Retinal pigment epithelial cell (primary cell): ENCODE results near the gene DNM1.

Source experiments
- DNase-seq: peaks from one replicate; pipeline ENCODE4 v3.0.0-alpha.2; 2010; ENCODE audit warnings: low read depth
- H3K4me3 ChIP-seq: 2 replicates; pipeline ENCODE4 v1.5.1; 2011; ENCODE audit warnings: mild to moderate bottlenecking, low read length, control low read depth, moderate library complexity
- TF ChIP-seq, protein P1 (sequence below): conservative IDR thresholded peaks from 2 replicates; pipeline ENCODE4 v1.5.1; 2011; ENCODE audit warnings: low read depth, low read length, control low read depth, inconsistent platforms

The DNM1 gene

DNA sequence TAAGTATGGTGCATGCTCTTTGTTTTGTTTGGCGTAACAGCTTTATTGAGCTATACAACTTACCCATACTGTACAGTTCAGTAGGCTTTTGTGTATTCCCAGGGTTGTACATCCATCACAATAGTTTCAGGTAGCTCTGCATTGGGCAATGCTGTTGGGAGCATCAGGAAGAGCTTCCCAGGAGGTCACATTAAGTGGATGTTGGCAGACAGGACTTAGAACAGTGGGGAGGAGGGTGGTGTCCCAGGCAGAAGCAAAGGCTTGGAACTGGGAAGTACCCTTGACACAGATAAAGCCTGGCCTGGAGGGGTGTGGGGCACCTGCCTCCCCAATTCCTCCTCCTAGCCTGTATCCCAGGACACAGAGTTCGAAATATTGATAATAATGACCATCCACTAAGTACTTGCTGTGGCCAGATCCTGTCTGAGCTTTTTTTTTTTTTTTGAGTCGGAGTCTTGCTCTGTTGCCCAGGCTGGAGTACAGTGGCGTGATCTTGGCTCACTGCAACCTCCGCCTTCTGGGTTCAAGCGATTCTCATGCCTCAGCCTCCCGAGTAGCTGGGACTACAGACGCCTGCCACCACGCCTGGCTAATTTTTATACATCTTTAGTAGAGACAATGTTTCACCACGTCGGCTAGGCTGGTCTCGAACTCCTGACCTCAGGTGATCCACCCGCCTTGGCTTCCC lies 41.8 kb upstream of the DNM1 start:
- TF ChIP-seq, protein P1, sequence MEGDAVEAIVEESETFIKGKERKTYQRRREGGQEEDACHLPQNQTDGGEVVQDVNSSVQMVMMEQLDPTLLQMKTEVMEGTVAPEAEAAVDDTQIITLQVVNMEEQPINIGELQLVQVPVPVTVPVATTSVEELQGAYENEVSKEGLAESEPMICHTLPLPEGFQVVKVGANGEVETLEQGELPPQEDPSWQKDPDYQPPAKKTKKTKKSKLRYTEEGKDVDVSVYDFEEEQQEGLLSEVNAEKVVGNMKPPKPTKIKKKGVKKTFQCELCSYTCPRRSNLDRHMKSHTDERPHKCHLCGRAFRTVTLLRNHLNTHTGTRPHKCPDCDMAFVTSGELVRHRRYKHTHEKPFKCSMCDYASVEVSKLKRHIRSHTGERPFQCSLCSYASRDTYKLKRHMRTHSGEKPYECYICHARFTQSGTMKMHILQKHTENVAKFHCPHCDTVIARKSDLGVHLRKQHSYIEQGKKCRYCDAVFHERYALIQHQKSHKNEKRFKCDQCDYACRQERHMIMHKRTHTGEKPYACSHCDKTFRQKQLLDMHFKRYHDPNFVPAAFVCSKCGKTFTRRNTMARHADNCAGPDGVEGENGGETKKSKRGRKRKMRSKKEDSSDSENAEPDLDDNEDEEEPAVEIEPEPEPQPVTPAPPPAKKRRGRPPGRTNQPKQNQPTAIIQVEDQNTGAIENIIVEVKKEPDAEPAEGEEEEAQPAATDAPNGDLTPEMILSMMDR, result no peak
- H3K4me3 ChIP-seq, result peak overlapping the region; percentile 83
- no peak for DNase-seq

DNA sequence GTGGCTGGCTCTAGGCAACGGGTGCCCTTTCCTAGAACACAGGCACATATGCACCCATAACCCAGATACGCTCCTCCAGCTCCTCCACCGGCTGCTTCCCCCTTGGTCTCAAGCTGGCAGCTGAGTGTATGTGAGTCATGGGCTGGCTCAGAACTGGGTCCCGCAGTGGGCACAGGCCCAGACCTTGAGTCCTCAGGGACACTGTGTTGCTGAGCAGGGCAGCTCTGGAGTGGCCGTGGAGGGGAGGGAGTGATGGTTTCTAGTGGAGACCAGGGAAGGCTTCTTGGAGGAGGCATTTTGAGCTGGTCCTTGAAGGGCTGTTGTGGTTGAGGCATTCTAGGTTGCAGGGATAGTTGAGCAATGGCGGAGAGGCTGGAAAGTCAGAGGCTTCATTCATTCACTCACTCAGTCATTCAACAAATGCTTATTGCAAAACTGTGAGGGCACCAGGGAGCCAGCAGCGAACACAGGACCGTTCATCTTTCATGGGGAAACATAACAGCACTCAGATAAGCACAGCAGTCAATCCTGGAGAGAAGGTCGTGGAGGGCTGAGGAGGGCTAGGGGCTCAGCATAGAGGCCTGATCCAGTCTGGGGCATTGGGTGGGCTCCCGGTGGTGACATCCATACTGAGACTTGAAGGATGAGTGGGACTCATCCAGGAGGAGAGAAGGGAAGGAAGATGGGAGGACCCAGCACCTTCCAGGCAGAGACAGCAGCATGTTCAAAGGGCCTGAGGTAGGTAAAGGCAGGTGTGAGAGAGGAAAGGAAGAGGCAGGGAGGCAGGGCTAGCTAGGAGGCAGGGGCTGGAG lies 40.8 kb upstream of the DNM1 start:
- TF ChIP-seq, protein P1, result no peak
- DNase-seq, result no peak
- no peak overlapping the region for H3K4me3 ChIP-seq

DNA sequence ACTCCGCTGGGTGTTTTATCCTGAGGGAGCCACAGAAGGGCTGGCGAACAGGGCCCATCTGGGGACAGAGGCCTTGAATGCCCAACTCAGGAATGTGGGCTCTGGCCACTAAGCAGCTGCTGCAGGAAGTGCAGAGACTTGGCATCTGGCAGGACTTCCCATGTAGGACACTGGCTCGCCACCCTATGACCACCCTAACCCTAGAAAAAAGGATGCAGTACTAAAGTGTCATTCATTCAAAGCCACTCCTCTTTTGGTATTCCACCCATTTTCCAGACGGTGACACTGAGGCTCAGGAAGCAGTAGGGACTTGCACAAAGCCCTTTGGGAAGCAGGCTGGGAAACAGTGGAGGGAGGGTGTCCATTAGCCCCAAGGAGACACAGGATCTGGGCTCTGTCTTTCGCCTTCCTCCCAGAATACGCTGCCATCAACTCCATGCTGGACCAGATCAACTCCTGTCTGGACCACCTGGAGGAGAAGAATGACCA lies 40.1 kb upstream of the DNM1 start:
- no peak overlapping the region for H3K4me3 ChIP-seq
- no peak for DNase-seq
- TF ChIP-seq, protein P1, result no peak

DNA sequence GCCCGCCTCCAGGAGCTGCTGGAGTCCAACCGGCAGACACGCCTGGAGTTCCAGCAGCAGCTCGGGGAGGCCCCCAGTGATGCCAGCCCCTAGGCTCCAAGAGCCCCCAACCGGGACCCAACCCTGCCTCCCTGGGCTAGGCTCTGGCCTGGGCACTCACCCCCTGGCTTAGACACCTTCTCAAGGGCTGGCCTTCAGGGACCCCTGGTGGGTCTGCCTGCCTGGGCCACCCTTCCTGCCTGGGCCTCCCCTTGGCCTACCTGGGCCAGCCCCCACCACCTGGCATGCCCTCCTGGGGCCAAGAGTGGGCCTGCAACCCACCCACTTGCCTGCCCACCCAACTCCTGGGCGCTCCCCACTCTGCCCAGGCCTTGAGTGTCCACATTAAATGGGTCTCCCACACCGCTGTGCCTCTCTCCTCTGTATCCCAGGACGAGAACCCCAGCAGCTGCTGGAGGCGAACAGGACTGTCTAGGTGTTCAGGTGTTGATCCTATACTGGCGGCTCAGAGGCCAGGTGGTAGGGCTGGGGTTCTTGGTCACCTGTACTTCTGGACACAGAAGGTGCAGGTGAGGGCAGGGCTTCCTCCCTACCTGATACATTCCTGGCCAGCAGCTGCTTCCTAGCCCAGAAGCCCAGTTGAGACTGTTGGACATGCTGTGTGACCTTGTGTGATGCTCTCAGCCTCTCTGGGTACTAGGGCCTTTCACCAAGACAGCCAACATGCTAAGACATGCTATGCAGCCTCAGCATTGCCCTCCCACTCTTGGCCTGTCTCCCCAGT lies 39.5 kb upstream of the DNM1 start:
- TF ChIP-seq, protein P1, result no peak
- no peak for DNase-seq
- no peak overlapping the region for H3K4me3 ChIP-seq

DNA sequence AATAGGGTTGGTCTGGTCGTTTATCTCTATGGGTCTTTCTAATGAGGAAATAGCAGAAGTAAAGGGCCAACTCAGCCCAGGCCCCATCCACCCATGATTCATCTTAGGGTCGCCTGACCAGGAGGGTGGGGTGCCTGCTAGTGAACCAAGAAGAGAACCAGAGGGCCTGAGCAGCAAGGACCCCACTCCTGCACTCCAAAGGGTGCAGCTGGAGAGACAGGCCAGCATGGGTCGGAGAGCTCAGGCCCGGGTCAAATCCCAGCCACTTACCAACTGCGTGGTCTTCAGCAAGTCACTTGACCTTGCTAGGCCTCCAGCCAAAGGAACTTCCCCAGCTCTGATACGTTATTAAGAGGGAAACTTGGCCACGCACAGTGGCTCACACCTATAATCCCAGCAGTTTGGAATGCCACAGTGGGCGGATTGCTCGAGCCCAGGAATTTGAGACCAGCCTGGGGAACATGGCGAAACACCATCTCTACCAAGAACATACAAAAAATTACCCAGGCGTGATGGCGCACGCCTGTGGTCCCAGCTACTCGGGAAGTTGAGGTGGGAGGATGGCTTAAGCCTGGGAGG lies 38.8 kb upstream of the DNM1 start:
- no peak overlapping the region for H3K4me3 ChIP-seq

DNA sequence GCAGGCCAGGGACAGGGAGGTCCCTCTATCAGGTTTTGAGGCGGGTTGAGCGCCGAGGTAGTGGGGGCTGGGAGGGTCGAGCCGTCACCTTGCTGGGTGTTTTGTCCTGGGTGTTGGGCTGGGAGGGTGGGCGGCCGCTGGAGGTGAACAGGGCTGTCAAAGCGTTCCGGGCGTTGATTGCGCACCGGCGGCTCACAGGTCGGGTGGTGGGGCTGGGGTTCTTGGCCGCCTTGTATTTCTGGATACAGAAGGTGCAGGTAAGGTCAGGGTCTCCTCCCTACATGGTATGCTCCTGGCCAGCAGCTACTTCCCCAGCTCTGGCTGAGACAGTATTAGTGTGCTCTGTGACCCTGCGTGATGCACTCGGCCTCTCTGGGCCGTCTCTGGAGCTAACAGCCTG lies 37.0 kb upstream of the DNM1 start:
- no peak overlapping the region for H3K4me3 ChIP-seq
- DNase-seq, result no peak
- TF ChIP-seq, protein P1, result no peak

More for the DNA sequence above, 38.8 kb upstream of the DNM1 start:
- TF ChIP-seq, protein P1, result no peak
- peak; percentile 86 for DNase-seq
